ENCODE data around the gene CAP1. TPM values are rescaled to one million over a fixed set of nuclear protein-coding genes. Genes with fewer than 3 reads are reported as not detected.
A peak's percentile ranks its signal among the peaks of the same experiment; 100 is the strongest.

Gene CAP1
- total and polyA plus RNA-seq, 2 of the 4 experiments (the other 2 are of a cell fraction) = 434 to 756 TPM

- no peak for DNase-seq
- Histone ChIP-seq H3K23ac (ENCODE audit: low read depth, low read length) (0 out of 2 replicates have a peak overlapping the region, but pooled peaks have one; percentile 8), H3K4me2 (ENCODE audit: low read depth, low read length) (no peak overlapping the region), H3K4ac (ENCODE audit: low read depth, low read length) (0 out of 2 replicates have a peak overlapping the region, but pooled peaks have one; percentile 35), H2AK9ac (replicated peaks; ENCODE audit: low read depth, low read length, poor library complexity) (peak overlapping the region; percentile 37), H3K9me3 (ENCODE audit: control insufficient read depth, insufficient read depth, low read length) (no peaks in the 10 kb centered on the region), H3K79me1 (ENCODE audit: low read depth in 1 of 2, low read length in 2 of 2) (peaks cover 35 to 84% of the 10 kb centered on the region in 2 experiments), H4K8ac (ENCODE audit: low read depth in 2 of 2, low read length in 2 of 2) (no peak overlapping the region), H2AFZ (replicated peaks; ENCODE audit: low read length, poor library complexity) (no peak overlapping the region), H2BK5ac (ENCODE audit: low read depth, low read length, poor library complexity, severe bottlenecking) (peak overlapping the region; percentile 42), H4K91ac (ENCODE audit: insufficient read depth, low read depth, low read length) (no peak overlapping the region), H3K36me3 (ENCODE audit: control insufficient read depth, insufficient read depth, low read length) (peaks cover 50% of the 10 kb centered on the region), H3K14ac (replicated peaks; ENCODE audit: low read depth, low read length) (0 out of 2 replicates have a peak overlapping the region, but pooled peaks have one; percentile 35), H3K4me3 (ENCODE audit: insufficient read depth, low read depth, low read length) (no peak overlapping the region), H4K5ac (ENCODE audit: low read depth, low read length) (no peak overlapping the region), H2AK5ac (ENCODE audit: low read depth, low read length) (peak overlapping the region; percentile 56; the same call in 1 of the 2 replicates), H3K27ac (ENCODE audit: insufficient read depth, low read length) (no peak overlapping the region), H4K20me1 (ENCODE audit: insufficient read depth, low read length) (peaks cover 75% of the 10 kb centered on the region), H3K27me3 (ENCODE audit: control insufficient read depth, insufficient read depth, low read length) (no peaks in the 10 kb centered on the region), H3K56ac (ENCODE audit: extremely low read depth, insufficient read depth, low read length) (no peak overlapping the region), H3K9ac (ENCODE audit: low read depth, low read length) (no peak overlapping the region), H2BK120ac (ENCODE audit: low read depth, low read length) (peak overlapping the region; percentile 34), H2BK15ac (ENCODE audit: low read depth, low read length) (no peak overlapping the region), H2BK20ac (ENCODE audit: low read depth, low read length) (peak overlapping the region; percentile 23; the same call in 1 of the 2 replicates), H3K9me1 (ENCODE audit: insufficient read depth, low read length) (peaks cover 13% of the 10 kb centered on the region), H3K18ac (ENCODE audit: low read depth, low read length) (no peak overlapping the region; the same call in 1 of the 2 replicates), H3K4me1 (ENCODE audit: control insufficient read depth, insufficient read depth, low read length) (peaks cover 9% of the 10 kb centered on the region)
- in situ Hi-C loops (cut with MboI; ENCODE audit: low sequenced_read_pairs) = no loop called here
- 67 to 100% methylated on average over 1 of the region's 7 CpGs for WGBS, 2 experiments (ENCODE audit: extremely low coverage in 2 of 2, insufficient read length in 1 of 2)
- ChIA-PET CTCF (no interaction called here), POLR2A (ENCODE audit: unreplicated experiment) (no interaction called here)
- intact Hi-C loops (cut with micrococcal nuclease) = no loop called here
- no TSS peak for BruUV-seq (replicated peaks)
- dilution Hi-C loops (cut with HindIII; ENCODE audit: low sequenced_read_pairs, unreplicated experiment) = no loop called here
- TF ChIP-seq FOS (IDR thresholded peaks at IDR 0.05; ENCODE audit: low read depth, low read length) (no peak), BHLHE40 (IDR thresholded peaks at IDR 0.05; ENCODE audit: low read depth, low read length) (no peak), POLR2A (IDR thresholded peaks at IDR 0.05; ENCODE audit: low read depth, low read length) (no peak), MAZ (IDR thresholded peaks at IDR 0.05; ENCODE audit: borderline replicate concordance, low read depth, low read length) (no peak), RCOR1 (IDR thresholded peaks at IDR 0.05; ENCODE audit: insufficient replicate concordance, low read length) (no peak), SMC3 (IDR thresholded peaks at IDR 0.05; ENCODE audit: low read depth, low read length) (no peak), RAD21 (IDR thresholded peaks at IDR 0.05; ENCODE audit: low read length) (no peak), MXI1 (IDR thresholded peaks at IDR 0.05; ENCODE audit: borderline replicate concordance, low read depth, low read length) (no peak), NFE2L2 (IDR thresholded peaks at IDR 0.05; ENCODE audit: low read depth, low read length) (no peak), ELK1 (IDR thresholded peaks at IDR 0.05; ENCODE audit: borderline replicate concordance, low read depth, low read length) (no peak), MAFK (IDR thresholded peaks at IDR 0.05; ENCODE audit: low read depth, low read length) (no peak), USF2 (IDR thresholded peaks at IDR 0.05; ENCODE audit: low read depth, low read length) (no peak), CEBPB (IDR thresholded peaks at IDR 0.05; ENCODE audit: low read depth, low read length) (no peak), CHD1 (IDR thresholded peaks at IDR 0.05; ENCODE audit: low read depth, low read length) (no peak)
- ATAC-seq (ENCODE audit: low read depth) = no peak; the same call in 1 of the 2 replicates
Measured at GRCh38 chr1:40059960-40060750, 19.6 kb downstream of the CAP1 start.
